Raji (cell line): ENCODE measurements around the gene CLDN14.

Source experiments
- POLR2A ChIP-seq: IDR thresholded peaks from 2 replicates; pipeline ENCODE4 v1.6.1; 2011; ENCODE audit warnings: low read depth, low read length, control low read depth; ENCODE audit not compliant: insufficient read depth

CLDN14 gene

GRCh38 chr21:36479415-36480402 is at the start of gene CLDN14:
CLDN14 (minus strand) TSS chr21:36480122; CDS start chr21:36461695, 18,427 bp downstream.
- TF ChIP-seq POLR2A, result no peak

DNA sequence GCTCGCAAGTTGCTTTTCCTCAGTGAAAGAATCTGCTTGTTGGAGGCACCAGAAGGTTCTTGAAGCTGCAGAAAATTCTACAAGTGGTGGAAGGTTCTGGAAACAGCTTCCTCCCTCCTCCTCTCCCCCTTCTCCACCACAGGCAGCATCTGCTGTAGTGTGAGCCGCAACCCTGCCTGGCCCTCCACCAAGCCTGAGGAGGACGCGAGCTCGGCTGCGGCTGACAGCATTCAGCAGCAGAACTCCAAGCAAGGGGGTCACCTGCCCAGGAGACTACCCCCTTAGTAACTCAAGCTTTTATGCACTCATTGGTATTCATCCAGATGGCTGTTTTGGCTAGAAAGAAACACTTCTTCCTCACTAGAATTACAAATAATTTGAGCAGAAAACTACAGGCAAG is 48.8 kb upstream of the CLDN14 start:
- no peak for TF ChIP-seq POLR2A

DNA sequence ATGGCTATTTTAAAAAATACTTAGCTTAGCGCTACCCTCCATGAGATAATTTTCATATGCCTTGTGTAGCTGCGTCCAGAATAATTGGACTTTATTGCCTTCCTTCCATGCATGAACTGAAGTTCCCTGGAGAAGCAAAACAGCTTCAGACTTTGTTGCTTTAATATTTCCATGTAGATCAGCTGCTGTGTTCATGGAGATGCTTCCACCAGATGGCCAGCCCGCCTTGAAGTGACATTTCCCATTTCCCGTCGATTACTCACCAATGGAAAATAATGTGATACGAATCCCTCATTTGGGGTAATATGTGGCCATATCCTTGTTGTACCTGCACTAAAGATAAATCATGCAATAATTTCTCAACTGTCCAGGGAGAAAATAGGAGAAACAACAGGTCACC is 47.4 kb upstream of the CLDN14 start:
- no peak for TF ChIP-seq POLR2A

- TF ChIP-seq POLR2A, result no peak
Measured at GRCh38 chr21:36526104-36526503, 46.2 kb upstream of the CLDN14 start.

DNA sequence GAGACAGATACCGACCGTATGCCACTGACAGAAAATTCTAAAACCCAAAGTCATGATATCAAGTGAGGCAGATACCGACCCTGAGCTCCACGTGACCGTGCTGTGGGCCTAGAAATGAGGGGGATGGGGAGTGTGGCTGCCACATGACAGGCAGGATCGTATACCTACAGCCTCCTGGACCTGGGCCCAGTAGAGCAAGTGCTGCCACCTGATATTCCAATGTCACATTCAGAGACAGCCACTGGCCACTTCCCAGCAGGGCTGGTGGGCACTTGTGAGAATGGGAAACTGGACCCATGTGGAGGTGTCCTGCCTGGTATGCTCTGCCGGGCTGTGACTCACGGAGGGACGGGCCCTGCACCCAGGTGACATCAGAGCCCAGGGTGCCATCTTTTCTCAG is 44.6 kb upstream of the CLDN14 start:
- TF ChIP-seq POLR2A, result no peak

DNA sequence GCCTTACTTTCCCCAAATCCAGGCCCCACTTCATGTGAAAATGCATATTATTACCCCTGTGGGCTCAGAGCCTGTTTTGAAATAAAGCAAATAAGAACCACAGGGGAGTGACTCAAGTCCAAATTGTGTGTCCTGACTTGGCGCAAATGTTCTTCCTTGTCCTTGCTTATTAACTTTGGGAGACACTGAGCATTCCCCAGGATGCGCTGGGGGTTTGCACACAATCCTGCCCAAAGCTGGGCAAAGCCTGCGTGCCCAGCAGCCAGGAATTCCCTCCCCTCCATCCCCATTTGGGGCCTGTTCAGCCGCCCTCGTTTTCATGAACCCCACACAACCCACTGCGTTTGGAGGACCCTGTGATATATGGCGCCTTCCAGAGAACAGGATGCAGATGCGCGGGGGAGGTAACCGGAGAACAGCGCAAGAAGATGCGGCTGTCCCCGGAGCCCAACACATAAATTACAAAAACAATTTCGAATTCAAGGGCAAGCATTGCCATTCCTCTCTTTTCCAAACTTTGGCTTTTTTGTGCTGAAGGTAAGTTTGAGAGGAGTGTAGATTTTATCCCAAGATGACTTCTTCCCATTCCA is 42.4 kb upstream of the CLDN14 start:
- TF ChIP-seq POLR2A, result no peak

DNA sequence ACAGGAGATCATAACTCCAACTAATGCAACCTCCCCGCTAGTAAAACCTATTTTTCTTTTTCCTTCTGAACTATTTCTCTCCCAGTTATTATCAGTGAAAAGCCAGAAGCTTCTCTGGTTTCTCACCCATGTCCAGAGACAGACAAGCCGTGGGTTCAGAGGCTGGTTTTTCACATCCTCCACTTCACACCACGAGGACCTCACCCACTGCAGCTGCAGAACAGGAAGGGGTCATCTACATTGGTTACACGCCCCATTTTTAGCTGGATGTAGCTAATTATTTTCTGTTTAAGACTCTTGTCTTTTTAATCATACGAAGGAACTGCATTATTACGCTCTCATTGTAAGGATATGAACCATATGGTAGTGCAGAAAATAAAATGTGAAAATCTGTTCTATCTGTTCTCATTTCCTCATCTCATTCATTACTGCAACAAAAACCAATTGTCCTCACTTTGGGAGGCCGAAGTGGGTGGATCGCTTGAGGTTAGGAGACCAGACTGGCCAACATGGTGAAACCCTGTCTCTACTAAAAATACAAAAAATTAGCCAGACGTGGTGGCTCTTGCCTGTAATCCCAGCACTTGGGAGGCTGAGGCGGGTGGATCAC is 39.1 kb upstream of the CLDN14 start:
- no peak for TF ChIP-seq POLR2A

GRCh38 chr21:36517366-36518075 is 37.6 kb upstream of the CLDN14 start:
- no peak for TF ChIP-seq POLR2A

GRCh38 chr21:36516281-36516680 is 36.4 kb upstream of the CLDN14 start:
- TF ChIP-seq POLR2A, result no peak

- TF ChIP-seq POLR2A, result no peak
Measured at GRCh38 chr21:36513430-36513829, 33.5 kb upstream of the CLDN14 start.

- no peak for TF ChIP-seq POLR2A
Measured at GRCh38 chr21:36512971-36513370, 33.0 kb upstream of the CLDN14 start.

GRCh38 chr21:36511484-36512220 is 31.7 kb upstream of the CLDN14 start:
- no peak for TF ChIP-seq POLR2A

GRCh38 chr21:36510911-36511310 is 31.0 kb upstream of the CLDN14 start:
- TF ChIP-seq POLR2A, result no peak

- no peak for TF ChIP-seq POLR2A
Measured at GRCh38 chr21:36509973-36510664, 30.2 kb upstream of the CLDN14 start.
